ENCODE measurements around the gene TTPAL.
"Not testable (repeated sequence)": the region's sequence is repeated elsewhere in the genome, so short reads cannot be mapped to it uniquely, and the experiment has no call there.

The TTPAL gene

GRCh38 chr20:44468044-44468782 lies 7.5 kb upstream of the TTPAL start:
- no peak for DNase-seq

DNA sequence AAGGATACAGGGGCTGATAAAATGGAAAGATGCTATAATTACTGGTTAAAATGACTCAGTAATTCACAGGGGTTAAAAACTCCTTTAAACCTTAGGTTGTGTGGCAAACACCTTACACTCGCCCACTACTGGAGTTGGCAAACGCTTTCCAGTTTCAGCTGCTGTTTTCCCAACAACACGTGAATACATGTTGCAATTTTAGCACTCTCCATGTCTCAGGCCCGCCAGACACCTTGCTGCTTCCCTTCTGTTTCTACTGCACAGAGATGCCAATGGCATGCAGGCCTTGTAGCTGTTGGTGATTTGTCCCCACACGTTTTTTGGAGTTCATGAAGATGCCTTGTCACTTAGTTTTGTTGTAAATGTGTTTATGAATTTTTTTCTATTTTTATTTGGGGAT lies 5.3 kb upstream of the TTPAL start:
- DNase-seq: no peak

DNA sequence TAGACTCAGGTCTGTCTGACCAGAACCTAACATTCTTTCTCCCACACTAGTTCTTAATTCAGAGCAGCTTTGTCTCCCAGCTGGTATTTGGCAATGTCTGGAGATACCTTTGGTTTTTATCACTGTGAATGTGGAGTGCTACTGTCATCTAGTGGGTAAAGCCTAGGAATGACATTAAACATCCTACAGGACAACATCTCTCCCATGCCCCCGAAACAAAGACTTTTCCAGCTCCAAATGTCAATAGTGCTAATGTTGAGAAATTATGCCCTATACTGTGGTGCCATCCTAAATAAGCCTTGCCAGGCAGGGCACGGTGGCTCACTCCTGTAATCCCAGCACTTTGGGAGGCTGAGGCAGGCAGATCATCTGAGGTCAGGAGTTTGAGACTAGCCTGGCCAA lies 4.2 kb upstream of the TTPAL start:
- DNase-seq: no peak

DNA sequence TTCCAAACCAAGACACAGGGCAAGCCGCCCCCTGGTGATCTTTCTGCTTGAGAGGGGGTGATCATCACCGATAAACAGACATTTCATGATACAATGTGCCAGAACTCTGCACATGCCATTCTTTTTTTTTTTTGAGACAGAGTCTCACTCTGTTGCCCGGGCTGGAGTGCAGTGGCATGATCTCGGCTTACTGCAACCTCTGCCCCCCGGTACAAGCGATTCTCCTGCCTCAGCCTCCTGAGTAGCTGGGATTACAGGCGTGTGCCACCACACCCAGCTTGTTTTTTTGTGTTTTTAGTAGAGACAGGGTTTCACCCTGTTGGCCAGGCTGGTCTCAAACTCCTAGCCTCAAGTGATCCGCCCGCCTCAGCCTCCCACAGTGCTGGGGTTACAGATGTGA lies 3.4 kb upstream of the TTPAL start:
- not testable (repeated sequence) for DNase-seq

GRCh38 chr20:44475372-44475693 lies 341 bp upstream of the TTPAL start:
- no peak for DNase-seq

DNA sequence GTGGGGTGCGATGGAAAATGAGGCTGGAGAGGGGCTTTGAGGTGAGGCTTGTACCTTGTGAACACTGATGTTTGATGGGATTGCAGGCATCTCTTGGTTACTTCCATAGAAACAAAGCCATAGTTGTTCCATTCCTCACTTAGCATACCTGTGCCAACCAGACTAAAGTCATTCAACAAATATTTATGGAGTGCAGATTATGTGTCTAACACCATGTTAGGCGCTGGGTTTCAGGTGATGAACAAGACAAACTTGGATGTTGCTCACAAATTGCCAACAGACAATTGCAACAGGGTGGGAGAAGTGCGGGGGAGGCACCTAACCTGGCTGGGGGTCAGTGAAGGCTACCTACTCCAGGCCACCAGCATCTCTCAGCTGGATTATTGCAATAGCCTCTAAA lies 1.5 kb downstream of the TTPAL start:
- DNase-seq: no peak

DNA sequence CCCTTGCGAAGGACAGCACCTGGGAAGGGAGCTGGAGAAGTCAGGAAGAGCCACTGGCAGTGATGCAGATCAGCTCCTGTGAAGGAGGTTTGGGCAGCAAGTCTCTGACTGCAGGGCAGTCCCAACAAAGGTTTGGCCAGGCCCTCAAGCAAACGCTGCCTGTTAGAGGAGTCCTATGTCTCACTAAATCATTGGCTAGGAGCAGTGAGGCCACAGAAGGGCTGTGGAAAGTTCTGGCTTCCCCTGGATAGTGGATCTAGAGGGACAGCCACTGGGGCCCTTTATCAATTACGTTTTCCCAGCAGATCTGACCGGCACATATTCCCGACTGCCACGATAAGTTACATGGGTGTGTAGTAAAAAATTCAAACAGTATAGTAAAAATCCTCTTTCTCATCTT lies 2.5 kb downstream of the TTPAL start:
- no peak for DNase-seq

GRCh38 chr20:44479643-44480042 lies 4.0 kb downstream of the TTPAL start:
- no peak for DNase-seq

DNA sequence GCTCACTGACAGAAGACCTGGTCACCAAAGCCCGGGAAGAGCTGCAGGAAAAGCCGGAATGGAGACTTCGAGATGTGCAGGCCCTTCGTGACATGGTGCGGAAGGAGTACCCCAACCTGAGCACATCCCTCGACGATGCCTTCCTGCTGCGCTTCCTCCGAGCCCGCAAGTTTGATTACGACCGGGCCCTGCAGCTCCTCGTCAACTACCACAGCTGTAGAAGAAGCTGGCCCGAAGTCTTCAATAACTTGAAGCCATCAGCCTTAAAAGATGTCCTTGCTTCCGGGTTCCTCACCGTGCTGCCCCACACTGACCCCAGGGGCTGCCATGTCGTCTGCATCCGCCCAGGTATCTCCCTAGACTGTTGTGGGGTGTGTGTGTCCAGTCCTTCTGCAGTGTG lies 4.4 kb downstream of the TTPAL start:
- DNase-seq: no peak

DNA sequence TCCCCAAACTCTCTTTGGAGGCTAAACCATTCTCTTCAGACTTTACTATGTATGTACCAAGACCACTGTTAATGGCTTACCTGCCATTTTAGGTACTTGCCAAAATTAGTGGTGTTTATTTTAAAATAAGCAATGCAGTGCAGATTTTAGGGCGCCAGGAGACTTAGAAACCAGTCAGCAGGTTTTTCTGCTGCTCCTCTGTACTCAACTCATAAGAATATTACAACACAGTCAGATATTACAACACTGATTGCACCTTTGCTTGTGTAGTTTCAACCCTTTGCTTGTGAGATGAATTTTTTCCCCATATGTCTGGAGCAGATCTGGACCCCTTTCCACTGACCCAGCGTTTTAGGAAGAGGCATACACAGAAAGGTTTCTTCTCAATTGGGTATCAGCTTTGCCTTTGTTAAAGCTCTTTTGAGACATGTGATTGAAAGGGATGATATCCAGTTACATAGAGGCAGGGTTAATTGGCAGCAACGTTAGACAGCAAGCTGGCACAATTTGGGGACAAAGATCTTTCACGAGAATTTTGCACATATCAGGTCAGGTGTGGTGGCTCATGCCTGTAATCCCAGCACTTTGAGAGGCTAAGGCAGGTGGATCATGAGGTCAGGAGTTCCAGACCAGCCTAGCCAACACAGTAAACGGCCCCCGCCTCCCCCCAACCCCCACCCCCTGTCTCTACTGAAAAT lies 6.2 kb downstream of the TTPAL start:
- DNase-seq: no peak

- DNase-seq: no peak
Measured at GRCh38 chr20:44483112-44483511, 7.4 kb downstream of the TTPAL start.

DNA sequence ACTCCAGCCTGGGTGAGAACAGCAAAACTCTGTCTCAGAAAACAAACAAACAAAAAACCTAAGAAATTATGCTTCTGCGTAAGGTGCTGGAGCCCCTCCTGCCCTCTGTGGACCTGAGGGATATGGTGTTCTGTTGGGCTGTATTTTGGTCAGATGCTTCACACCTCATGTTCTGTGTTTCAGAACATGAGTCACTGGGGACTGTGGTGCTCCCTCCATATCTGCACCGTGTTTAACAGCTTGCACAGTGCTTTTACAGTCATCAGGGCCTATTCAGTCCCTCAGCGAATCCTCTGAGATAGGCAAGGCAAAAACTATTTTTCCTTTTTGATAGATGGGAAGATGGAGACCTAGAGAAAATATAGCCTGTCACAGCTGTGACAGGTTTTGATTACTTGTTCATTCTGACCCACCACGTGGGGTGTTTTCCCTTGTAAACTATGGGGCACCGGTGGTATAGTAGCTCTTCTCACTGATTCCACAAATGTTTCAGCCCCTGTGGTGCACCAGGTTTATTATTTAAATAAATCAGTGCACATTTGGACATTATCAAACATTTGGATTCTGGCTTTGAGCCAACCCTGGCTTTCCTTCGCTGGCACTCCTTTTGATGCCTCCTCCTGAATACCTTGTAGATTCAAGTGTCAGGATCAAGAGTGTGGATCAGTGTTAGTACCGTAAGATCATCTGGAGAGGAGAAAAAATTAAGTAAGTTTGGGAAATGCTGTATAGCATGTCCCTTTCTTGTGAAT lies 9.6 kb downstream of the TTPAL start:
- DNase-seq: no peak

DNA sequence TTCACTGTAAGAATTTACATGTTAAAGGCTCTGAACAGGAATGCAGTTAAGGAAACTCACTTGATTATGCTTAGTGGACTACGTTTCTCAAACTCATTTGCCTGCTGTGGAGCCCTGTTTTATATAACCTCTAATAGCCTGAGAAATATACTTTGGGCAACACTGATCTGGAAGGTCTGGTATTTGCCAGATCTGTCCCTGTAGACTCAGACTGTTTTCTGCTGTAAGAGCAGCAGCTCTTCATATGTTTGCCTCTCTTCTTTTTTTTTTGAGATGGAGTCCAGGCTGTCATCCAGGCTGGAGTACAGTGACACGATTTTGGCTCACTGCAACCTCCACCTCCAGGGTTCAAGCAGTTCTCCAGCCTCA lies 10.1 kb downstream of the TTPAL start:
- DNase-seq: no peak

DNA sequence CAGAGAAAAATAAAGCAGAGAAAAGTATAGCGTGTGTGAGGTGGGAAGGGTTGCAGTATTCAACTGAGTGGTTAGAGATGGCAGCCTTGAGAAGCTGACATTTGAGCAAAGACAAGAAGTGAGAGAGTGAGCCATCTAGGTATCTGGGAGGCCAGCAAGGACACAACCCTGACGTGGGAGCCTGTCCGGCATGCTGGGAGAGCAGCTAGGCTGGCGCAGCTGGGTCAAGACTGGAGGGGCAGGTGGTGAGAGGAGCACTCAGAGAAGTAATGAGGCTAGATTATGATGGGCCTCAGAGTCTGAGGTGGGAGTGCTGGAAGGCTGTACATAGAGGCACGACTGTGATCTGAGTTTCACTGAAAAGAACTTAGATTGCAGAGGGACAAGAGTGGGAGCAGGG lies 12.9 kb downstream of the TTPAL start:
- DNase-seq: no peak

GRCh38 chr20:44489223-44489622 lies 13.5 kb downstream of the TTPAL start:
- DNase-seq: no peak

DNA sequence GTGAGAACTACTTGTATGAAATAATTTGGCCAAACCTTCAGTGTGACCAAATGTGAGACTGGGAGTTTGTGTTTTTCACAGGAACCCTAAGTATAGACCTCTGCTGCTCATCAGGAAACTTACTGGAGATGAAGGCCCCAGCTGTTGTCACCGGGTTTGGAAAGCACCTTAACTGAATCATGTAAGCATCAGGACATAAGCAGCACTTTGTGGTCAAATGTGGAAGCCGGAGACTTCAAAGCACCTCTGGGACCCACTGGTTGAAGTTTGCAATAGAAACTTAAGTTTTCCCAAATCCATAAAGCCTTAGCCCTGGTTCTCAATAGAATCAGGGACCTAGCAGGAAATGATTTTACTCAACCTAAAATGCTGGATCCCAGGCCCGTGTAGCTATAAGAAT lies 14.3 kb downstream of the TTPAL start:
- DNase-seq: no peak

GRCh38 chr20:44491635-44492395 lies 16.1 kb downstream of the TTPAL start:
- no peak for DNase-seq

- no peak for DNase-seq
Measured at GRCh38 chr20:44494266-44494665, 18.6 kb downstream of the TTPAL start.

GRCh38 chr20:44494681-44495080 lies 19.0 kb downstream of the TTPAL start:
- DNase-seq: no peak

GRCh38 chr20:44495257-44495656 lies 19.6 kb downstream of the TTPAL start:
- no peak for DNase-seq

- no peak for DNase-seq
Measured at GRCh38 chr20:44495802-44496481, 20.3 kb downstream of the TTPAL start.

- DNase-seq: no peak
Measured at GRCh38 chr20:44496976-44497375, 21.3 kb downstream of the TTPAL start.

DNA sequence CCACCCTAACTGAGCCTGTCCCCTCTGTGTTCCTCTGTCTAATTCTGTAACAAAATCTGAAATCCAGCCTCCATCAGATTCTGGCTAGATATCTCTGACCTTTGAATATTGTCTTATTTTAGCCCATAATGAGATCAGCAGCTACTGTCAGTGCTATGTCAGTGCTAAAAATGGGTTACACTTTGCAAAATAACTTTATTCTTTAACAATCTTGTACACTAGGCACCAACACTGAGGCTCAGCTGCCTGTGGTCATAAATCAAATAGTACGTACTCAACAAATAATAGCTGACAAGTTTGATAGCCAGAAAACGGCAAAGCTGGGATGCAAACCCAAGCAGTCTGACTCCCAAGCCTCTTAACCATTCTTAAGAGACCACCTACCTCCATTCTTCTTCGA lies 22.1 kb downstream of the TTPAL start:
- DNase-seq: no peak
